Neural cell (in vitro differentiated cells): ENCODE measurements around the gene ASB4. TPM values are rescaled to one million over a fixed set of nuclear protein-coding genes. Genes with fewer than 3 reads are reported as not detected.

Experiments used
- H2AFZ ChIP-seq: fragments of 200-600, 300-800 bp; sonication (generic), shearing (Covaris generic); 2 replicates; pipeline ENCODE4 v1.6.0; 2014; ENCODE audit warnings: low read depth, mild to moderate bottlenecking, antibody characterized with exemption, low read length, moderate library complexity
- H3F3A ChIP-seq: fragments of 200-600 bp; shearing (Covaris generic); 2 replicates; pipeline ENCODE4 v1.6.1; 2016; ENCODE audit warnings: mild to moderate bottlenecking, moderate library complexity, mixed read lengths, antibody characterized with exemption, low read length; ENCODE audit not compliant: insufficient read depth, poor library complexity, severe bottlenecking
- H3K27ac ChIP-seq: fragments of 200-600, 300-800 bp; sonication (generic), shearing (Covaris generic); 2 replicates; pipeline ENCODE4 v1.5.1; 2014; ENCODE audit warnings: mild to moderate bottlenecking, low read length, moderate library complexity
- H3K27me3 ChIP-seq: fragments of 300-800, 200-600 bp; sonication (generic), shearing (Covaris generic); 2 replicates; pipeline ENCODE4 v1.6.0; 2014; ENCODE audit warnings: mild to moderate bottlenecking, low read depth, low read length, moderate library complexity; ENCODE audit not compliant: insufficient read depth
- H3K36me3 ChIP-seq: fragments of 300-800, 200-600 bp; sonication (generic), shearing (Covaris generic); 2 replicates; pipeline ENCODE4 v1.5.1; 2014; ENCODE audit warnings: mild to moderate bottlenecking, antibody characterized with exemption, low read length, moderate library complexity; ENCODE audit not compliant: insufficient read depth
- H3K4me2 ChIP-seq: fragments of 300-800, 200-600 bp; sonication (generic), shearing (Covaris generic); 2 replicates; pipeline ENCODE4 v1.6.0; 2014; ENCODE audit warnings: mild to moderate bottlenecking, low read length
- H3K4me3 ChIP-seq: fragments of 300-800, 200-600 bp; sonication (generic), shearing (Covaris generic); 2 replicates; pipeline ENCODE4 v1.5.1; 2014; ENCODE audit warnings: mild to moderate bottlenecking, low read length, moderate library complexity
- H3K79me2 ChIP-seq: fragments of 200-600 bp; shearing (Covaris generic); replicated peaks from 2 replicates; pipeline ENCODE4 v1.6.0; 2014; ENCODE audit warnings: mild to moderate bottlenecking, low read length, moderate library complexity; ENCODE audit not compliant: insufficient read depth
- H3K9ac ChIP-seq: fragments of 300-800, 200-600 bp; sonication (generic), shearing (Covaris generic); 2 replicates; pipeline ENCODE4 v1.6.1; 2016; ENCODE audit warnings: mild to moderate bottlenecking, low read length, mixed read lengths
- H3K9me2 ChIP-seq: fragments of 200-600 bp; shearing (Covaris generic); 2 replicates; pipeline ENCODE4 v1.6.1; 2016; ENCODE audit warnings: mild to moderate bottlenecking, low read length, mixed read lengths; ENCODE audit not compliant: insufficient read depth
- H3K9me3 ChIP-seq: fragments of 200-600, 300-800 bp; sonication (generic), shearing (Covaris generic); 2 replicates; pipeline ENCODE4 v1.6.1; 2016; ENCODE audit warnings: mild to moderate bottlenecking, mixed run types, low read length, moderate library complexity, mixed read lengths
- H4K20me1 ChIP-seq: fragments of 200-600 bp; shearing (Covaris generic); 2 replicates; pipeline ENCODE4 v1.6.1; 2016; ENCODE audit warnings: mild to moderate bottlenecking, mixed run types; ENCODE audit not compliant: insufficient read depth
- CTCF ChIP-seq: fragments of 450-650 bp; IDR thresholded peaks from 2 replicates; pipeline ENCODE4 v1.5.1; 2014; ENCODE audit warnings: antibody characterized with exemption, mild to moderate bottlenecking, moderate library complexity; ENCODE audit not compliant: poor library complexity, severe bottlenecking
- EP300 ChIP-seq: fragments of 450-650 bp; conservative IDR thresholded peaks from 2 replicates; pipeline ENCODE4 v1.6.1; 2014; ENCODE audit warnings: antibody characterized with exemption, mild to moderate bottlenecking, moderate library complexity; ENCODE audit not compliant: poor library complexity, severe bottlenecking
- EZH2 ChIP-seq: fragments of 200-600, 300-800 bp; shearing (Covaris generic), sonication (generic); IDR thresholded peaks from 2 replicates; pipeline ENCODE4 v1.6.1; 2014; ENCODE audit warnings: antibody characterized with exemption, low read length, borderline replicate concordance, mild to moderate bottlenecking; ENCODE audit not compliant: insufficient read depth, poor library complexity, severe bottlenecking
- MXI1 ChIP-seq: fragments of 450-650 bp; conservative IDR thresholded peaks from 2 replicates; pipeline ENCODE4 v1.6.1; 2014; ENCODE audit warnings: antibody characterized with exemption, mild to moderate bottlenecking; ENCODE audit not compliant: poor library complexity, severe bottlenecking
- POLR2AphosphoS5 ChIP-seq: IDR thresholded peaks from 2 replicates; pipeline ENCODE4 v1.6.1; 2012
- RAD21 ChIP-seq: fragments of 450-650 bp; conservative IDR thresholded peaks from 2 replicates; pipeline ENCODE4 v1.6.1; 2014; ENCODE audit warnings: antibody characterized with exemption, mild to moderate bottlenecking, moderate library complexity
- SMC3 ChIP-seq: fragments of 450-650 bp; conservative IDR thresholded peaks from 2 replicates; pipeline ENCODE4 v1.6.1; 2014; ENCODE audit warnings: antibody characterized with exemption, mild to moderate bottlenecking, moderate library complexity; ENCODE audit not compliant: poor library complexity
- TAF1 ChIP-seq: IDR thresholded peaks from 2 replicates; pipeline ENCODE4 v1.6.1; 2012; ENCODE audit warnings: low read depth
- polyA plus RNA-seq: library from polyadenylated mRNA; depleted of rRNA; stranded (reverse); fragments of >200 nt; gene quantifications from 2 replicates; pipeline ENCODE4 v1.2.3, GENCODE V29; 2014
- TF ChIP-seq, protein P1 (sequence below): IDR thresholded peaks from 2 replicates; pipeline ENCODE4 v1.6.1; 2012; ENCODE audit warnings: borderline replicate concordance

ASB4 gene
- polyA plus RNA-seq, 1 donor from 2014 or later: 0.11 TPM

DNA sequence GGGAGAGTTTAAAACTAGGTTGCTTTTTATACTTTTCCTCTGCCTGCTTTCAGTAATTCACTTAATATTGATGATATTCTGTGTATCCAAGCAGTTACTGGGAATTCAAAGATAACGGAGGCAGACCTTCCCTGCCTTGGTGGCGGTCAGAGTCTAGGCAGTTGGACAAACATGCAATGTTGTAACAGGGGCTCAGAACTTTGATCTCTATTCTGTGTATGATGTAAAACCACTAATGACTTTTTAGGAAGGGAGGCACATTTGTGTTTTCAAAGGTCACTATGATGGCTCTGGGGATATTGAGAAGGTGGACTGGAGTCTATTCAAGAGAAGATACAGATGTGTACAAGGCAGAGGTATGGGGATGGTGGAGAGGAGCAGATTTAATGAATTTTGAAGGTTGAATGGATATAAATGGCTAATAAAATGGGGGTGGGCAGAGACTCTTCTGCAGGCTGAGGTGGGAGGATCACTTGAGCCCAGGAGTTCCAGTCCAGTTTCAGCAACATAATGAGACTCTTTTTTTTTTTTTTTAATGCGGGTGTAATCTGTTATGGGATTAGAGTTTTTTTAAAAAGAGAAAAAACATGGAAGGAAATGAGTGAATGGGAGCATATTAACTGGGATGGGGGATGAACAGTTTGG lies 45.2 kb upstream of the ASB4 start:
- no peaks in the 10 kb centered on the region for H3K9me2 ChIP-seq
- H3K27me3 ChIP-seq: no peaks in the 10 kb centered on the region
- no peaks in the 10 kb centered on the region for H3K9me3 ChIP-seq
- no peaks in the 10 kb centered on the region for H4K20me1 ChIP-seq
- H2AFZ ChIP-seq: no peak overlapping the region
- H3K4me3 ChIP-seq: no peak overlapping the region
- TF ChIP-seq TAF1 (no peak), MXI1 (no peak), RAD21 (no peak), SMC3 (no peak), CTCF (no peak), EZH2 (no peak), POLR2AphosphoS5 (no peak), EP300 (no peak)
- TF ChIP-seq, protein P1, sequence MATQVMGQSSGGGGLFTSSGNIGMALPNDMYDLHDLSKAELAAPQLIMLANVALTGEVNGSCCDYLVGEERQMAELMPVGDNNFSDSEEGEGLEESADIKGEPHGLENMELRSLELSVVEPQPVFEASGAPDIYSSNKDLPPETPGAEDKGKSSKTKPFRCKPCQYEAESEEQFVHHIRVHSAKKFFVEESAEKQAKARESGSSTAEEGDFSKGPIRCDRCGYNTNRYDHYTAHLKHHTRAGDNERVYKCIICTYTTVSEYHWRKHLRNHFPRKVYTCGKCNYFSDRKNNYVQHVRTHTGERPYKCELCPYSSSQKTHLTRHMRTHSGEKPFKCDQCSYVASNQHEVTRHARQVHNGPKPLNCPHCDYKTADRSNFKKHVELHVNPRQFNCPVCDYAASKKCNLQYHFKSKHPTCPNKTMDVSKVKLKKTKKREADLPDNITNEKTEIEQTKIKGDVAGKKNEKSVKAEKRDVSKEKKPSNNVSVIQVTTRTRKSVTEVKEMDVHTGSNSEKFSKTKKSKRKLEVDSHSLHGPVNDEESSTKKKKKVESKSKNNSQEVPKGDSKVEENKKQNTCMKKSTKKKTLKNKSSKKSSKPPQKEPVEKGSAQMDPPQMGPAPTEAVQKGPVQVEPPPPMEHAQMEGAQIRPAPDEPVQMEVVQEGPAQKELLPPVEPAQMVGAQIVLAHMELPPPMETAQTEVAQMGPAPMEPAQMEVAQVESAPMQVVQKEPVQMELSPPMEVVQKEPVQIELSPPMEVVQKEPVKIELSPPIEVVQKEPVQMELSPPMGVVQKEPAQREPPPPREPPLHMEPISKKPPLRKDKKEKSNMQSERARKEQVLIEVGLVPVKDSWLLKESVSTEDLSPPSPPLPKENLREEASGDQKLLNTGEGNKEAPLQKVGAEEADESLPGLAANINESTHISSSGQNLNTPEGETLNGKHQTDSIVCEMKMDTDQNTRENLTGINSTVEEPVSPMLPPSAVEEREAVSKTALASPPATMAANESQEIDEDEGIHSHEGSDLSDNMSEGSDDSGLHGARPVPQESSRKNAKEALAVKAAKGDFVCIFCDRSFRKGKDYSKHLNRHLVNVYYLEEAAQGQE: no peak
- no peak overlapping the region for H3K9ac ChIP-seq
- H3F3A ChIP-seq: no peaks in the 10 kb centered on the region
- H3K4me2 ChIP-seq: no peak overlapping the region
- no peaks in the 10 kb centered on the region for H3K36me3 ChIP-seq
- no peaks in the 10 kb centered on the region for H3K79me2 ChIP-seq
- H3K27ac ChIP-seq: no peak overlapping the region

- H3K27me3 ChIP-seq: no peaks in the 10 kb centered on the region
- H3K79me2 ChIP-seq: no peaks in the 10 kb centered on the region
- H3K9ac ChIP-seq: no peak overlapping the region
- H3F3A ChIP-seq: no peaks in the 10 kb centered on the region
- no peaks in the 10 kb centered on the region for H3K9me2 ChIP-seq
- no peaks in the 10 kb centered on the region for H3K9me3 ChIP-seq
- H3K4me2 ChIP-seq: no peak overlapping the region
- no peaks in the 10 kb centered on the region for H4K20me1 ChIP-seq
- no peak overlapping the region for H3K4me3 ChIP-seq
- H3K36me3 ChIP-seq: no peaks in the 10 kb centered on the region
- TF ChIP-seq TAF1 (no peak), SMC3 (no peak), EZH2 (no peak), RAD21 (no peak), EP300 (no peak), CTCF (no peak), MXI1 (no peak), POLR2AphosphoS5 (no peak)
- TF ChIP-seq, protein P1: no peak
- no peak overlapping the region for H3K27ac ChIP-seq
- no peak overlapping the region for H2AFZ ChIP-seq
These were observed 44.5 kb upstream of the ASB4 start for GRCh38 chr7:95441042-95441823.
